Peyer's patch (tissue), 4 donors: ENCODE results near the gene TOM1L2. TPM values are rescaled to one million over a fixed set of nuclear protein-coding genes. Genes with fewer than 3 reads are reported as not detected.

Experiments
- DNase-seq, 3 donors: peaks; one replicate each; pipeline ENCODE4 v3.0.0-alpha.2; 2017 to 2019
- H3K27ac ChIP-seq, 4 donors: fragments of 200-600 bp; sonication (generic); one replicate each; pipeline ENCODE4 v1.5.1; 2016 to 2019
- H3K27me3 ChIP-seq, 2 donors: fragments of 200-600 bp; sonication (generic); one replicate each; pipeline ENCODE4 v1.5.1; 2019
- H3K36me3 ChIP-seq, 3 donors: fragments of 200-600 bp; sonication (generic); one replicate each; pipeline ENCODE4 v1.5.1; 2016 to 2019
- H3K4me1 ChIP-seq, 4 donors: fragments of 200-600 bp; sonication (generic); one replicate each; pipeline ENCODE4 v1.5.1; 2016 to 2019
- H3K4me3 ChIP-seq, 4 donors: fragments of 200-600 bp; sonication (generic); 1 replicate in 3 of 4; 2 replicates in 1 of 4; pipeline ENCODE4 v1.5.1; 2016 to 2019; ENCODE audit warnings: mild to moderate bottlenecking in 1 of 4
- H3K9me3 ChIP-seq, 4 donors: fragments of 200-600 bp; sonication (generic); one replicate each; pipeline ENCODE4 v1.5.1; 2016 to 2019; ENCODE audit warnings: mild to moderate bottlenecking in 1 of 4
- POLR2A ChIP-seq, 2 donors: fragments of 450-650 bp; IDR thresholded peaks; one replicate each; pipeline ENCODE4 v1.5.1; 2017; ENCODE audit warnings: antibody characterized with exemption in 2 of 2, mild to moderate bottlenecking in 2 of 2, moderate library complexity in 2 of 2
- total RNA-seq, 4 donors: library from RNA; depleted of rRNA; stranded (reverse); fragments of >200 nt; gene quantifications; one replicate each; pipeline ENCODE4 v1.1.0, GENCODE V29; 2016
- TF ChIP-seq, protein P1 (sequence below), 6 experiments: fragments of 450-650 bp in 4 of 6; fragments of 200-600 bp in 2 of 6; sonication (generic) in 1 of 6; IDR thresholded peaks; one replicate each; pipeline ENCODE4 v1.5.1; 2017 to 2019; ENCODE audit warnings: antibody characterized with exemption in 6 of 6, mild to moderate bottlenecking in 3 of 6, moderate library complexity in 1 of 6

The TOM1L2 gene
- total RNA-seq, 4 donors from 2014 or later = 49.5 to 74.8 (median 62.7) TPM

DNA sequence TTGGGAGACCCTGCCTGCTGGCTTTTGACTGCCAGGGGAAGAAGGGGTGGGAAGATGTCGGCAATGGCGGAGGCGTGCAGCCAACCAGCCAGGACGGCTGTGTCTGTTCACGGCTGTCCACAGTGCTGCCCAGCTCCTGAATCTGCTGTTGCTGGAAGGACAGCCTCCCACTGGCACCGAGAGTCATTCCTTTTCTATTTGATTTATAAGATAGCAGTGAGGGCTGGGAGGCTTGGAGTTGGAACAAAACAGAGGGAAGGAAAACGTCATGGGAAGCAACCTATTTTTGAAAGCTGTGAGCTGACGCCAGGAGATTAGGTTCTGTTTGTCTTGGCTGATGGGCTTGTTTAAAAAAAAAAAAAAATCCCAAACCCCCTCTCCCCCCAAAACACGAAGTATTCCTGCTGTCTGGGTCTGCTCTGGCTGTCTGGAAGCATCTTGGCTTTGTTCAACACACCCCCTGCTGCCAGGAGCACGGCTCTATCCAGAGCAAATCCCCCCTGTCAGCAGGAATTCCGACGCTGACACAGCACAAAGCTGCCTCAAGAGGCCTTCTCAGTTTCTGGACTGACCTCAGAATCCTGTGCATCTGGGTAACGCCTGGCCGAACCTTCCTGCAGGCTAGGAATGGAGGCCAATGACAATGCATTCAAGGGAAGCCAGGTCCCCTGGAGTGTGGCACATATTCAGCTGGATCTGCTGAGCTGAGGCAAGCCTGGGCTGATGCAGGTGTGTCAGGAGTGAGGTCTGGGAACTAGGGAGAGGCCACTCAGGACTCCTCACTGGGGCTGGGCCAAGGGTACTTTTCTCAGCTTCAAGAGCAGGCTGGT, 94.5 kb downstream of the TOM1L2 start:
- Histone ChIP-seq H3K36me3 (peaks cover 0 to 63% (median 5%) of the 10 kb centered on the region in 3 donors), H3K4me1 (peaks cover 0 to 31% (median 0%) of the 10 kb centered on the region in 4 donors)
- TF ChIP-seq, protein P1, sequence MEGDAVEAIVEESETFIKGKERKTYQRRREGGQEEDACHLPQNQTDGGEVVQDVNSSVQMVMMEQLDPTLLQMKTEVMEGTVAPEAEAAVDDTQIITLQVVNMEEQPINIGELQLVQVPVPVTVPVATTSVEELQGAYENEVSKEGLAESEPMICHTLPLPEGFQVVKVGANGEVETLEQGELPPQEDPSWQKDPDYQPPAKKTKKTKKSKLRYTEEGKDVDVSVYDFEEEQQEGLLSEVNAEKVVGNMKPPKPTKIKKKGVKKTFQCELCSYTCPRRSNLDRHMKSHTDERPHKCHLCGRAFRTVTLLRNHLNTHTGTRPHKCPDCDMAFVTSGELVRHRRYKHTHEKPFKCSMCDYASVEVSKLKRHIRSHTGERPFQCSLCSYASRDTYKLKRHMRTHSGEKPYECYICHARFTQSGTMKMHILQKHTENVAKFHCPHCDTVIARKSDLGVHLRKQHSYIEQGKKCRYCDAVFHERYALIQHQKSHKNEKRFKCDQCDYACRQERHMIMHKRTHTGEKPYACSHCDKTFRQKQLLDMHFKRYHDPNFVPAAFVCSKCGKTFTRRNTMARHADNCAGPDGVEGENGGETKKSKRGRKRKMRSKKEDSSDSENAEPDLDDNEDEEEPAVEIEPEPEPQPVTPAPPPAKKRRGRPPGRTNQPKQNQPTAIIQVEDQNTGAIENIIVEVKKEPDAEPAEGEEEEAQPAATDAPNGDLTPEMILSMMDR (IDR thresholded peaks at IDR 0.05) = no peak
- no peak for TF ChIP-seq POLR2A (IDR thresholded peaks at IDR 0.05)

GRCh38 chr17:17876959-17877528, 95.2 kb downstream of the TOM1L2 start:
- peak overlapping the region; percentile 49 to 84 (median 61) for H3K27ac ChIP-seq
- H3K36me3 ChIP-seq = peaks cover 0 to 56% (median 5%) of the 10 kb centered on the region in 3 donors
- TF ChIP-seq POLR2A (IDR thresholded peaks at IDR 0.05) = no peak
- TF ChIP-seq, protein P1 (IDR thresholded peaks at IDR 0.05) = no peak
- no peak overlapping the region for H3K4me3 ChIP-seq
- H3K4me1 ChIP-seq = peaks cover 0 to 31% (median 0%) of the 10 kb centered on the region in 4 donors
- no peaks in the 10 kb centered on the region for H3K27me3 ChIP-seq
- no peak for DNase-seq
- no peaks in the 10 kb centered on the region for H3K9me3 ChIP-seq

More for the DNA sequence above, 94.5 kb downstream of the TOM1L2 start:
- peak in 2 of 3 donors; percentile 23 to 53 for DNase-seq
- Histone ChIP-seq H3K9me3 (no peaks in the 10 kb centered on the region), H3K27me3 (no peaks in the 10 kb centered on the region), H3K4me3 (no peak overlapping the region), H3K27ac (peak overlapping the region; percentile 49 to 84 (median 61))

DNA sequence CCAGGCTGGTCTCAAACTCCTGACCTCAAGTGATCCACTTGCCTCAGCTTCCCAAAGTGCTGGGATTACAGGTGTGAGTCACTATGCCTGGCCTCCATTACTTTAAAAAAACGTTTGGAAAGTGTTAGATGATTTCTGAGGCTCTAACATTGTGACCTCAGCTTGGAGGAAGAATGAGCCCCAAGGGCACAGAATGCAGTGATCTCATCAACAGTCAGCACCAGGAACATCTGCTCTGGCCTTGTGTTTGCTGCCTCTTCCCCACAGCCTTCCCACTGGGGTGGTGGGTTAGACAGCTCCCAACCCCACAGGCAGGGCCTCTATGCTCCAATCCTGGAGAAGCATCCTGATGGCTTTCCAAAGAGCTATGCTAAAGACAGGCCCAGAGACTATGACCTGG, 97.7 kb downstream of the TOM1L2 start:
- Histone ChIP-seq H3K9me3 (no peaks in the 10 kb centered on the region), H3K27ac (no peak overlapping the region), H3K4me3 (no peak overlapping the region), H3K36me3 (peaks cover 0 to 32% (median 5%) of the 10 kb centered on the region in 3 donors), H3K27me3 (no peaks in the 10 kb centered on the region), H3K4me1 (peaks cover 0 to 31% (median 0%) of the 10 kb centered on the region in 4 donors)
- DNase-seq = no peak
- no peak for TF ChIP-seq POLR2A (IDR thresholded peaks at IDR 0.05)
- TF ChIP-seq, protein P1 (IDR thresholded peaks at IDR 0.05) = no peak

GRCh38 chr17:17873450-17873991, 98.7 kb downstream of the TOM1L2 start:
- peaks cover 0 to 30% (median 5%) of the 10 kb centered on the region in 3 donors for H3K36me3 ChIP-seq
- no peak for DNase-seq
- H3K4me3 ChIP-seq = no peak overlapping the region
- no peaks in the 10 kb centered on the region for H3K9me3 ChIP-seq
- TF ChIP-seq POLR2A (IDR thresholded peaks at IDR 0.05) = no peak
- TF ChIP-seq, protein P1 (IDR thresholded peaks at IDR 0.05) = no peak
- H3K4me1 ChIP-seq = peaks cover 0 to 30% (median 0%) of the 10 kb centered on the region in 4 donors
- no peak overlapping the region for H3K27ac ChIP-seq
- H3K27me3 ChIP-seq = no peaks in the 10 kb centered on the region

GRCh38 chr17:17872547-17873345, 99.5 kb downstream of the TOM1L2 start:
- peaks cover 0 to 22% (median 0%) of the 10 kb centered on the region in 4 donors for H3K4me1 ChIP-seq
- no peaks in the 10 kb centered on the region for H3K27me3 ChIP-seq
- TF ChIP-seq, protein P1 (IDR thresholded peaks at IDR 0.05) = no peak
- TF ChIP-seq POLR2A (IDR thresholded peaks at IDR 0.05) = no peak
- no peaks in the 10 kb centered on the region for H3K9me3 ChIP-seq
- no peak overlapping the region for H3K4me3 ChIP-seq
- no peak overlapping the region for H3K27ac ChIP-seq
- peaks cover 0 to 29% (median 2%) of the 10 kb centered on the region in 3 donors for H3K36me3 ChIP-seq
- no peak for DNase-seq
